ENCODE data around the gene GAPVD1.
"Not testable (repeated sequence)": the region's sequence is repeated elsewhere in the genome, so short reads cannot be mapped to it uniquely, and the experiment has no call there.

The GAPVD1 gene

GRCh38 chr9:125258160-125258785 is 3.4 kb upstream of the GAPVD1 start:
- DNase-seq, result no peak

- peak; percentile 6 for DNase-seq
Observed at GRCh38 chr9:125258832-125259534, 2.6 kb upstream of the GAPVD1 start.

GRCh38 chr9:125260561-125260960 is 1.1 kb upstream of the GAPVD1 start:
- DNase-seq, result no peak

- no peak for DNase-seq
Observed at GRCh38 chr9:125262294-125262991, 817 bp downstream of the GAPVD1 start.

- peak; percentile 25 for DNase-seq
Observed at GRCh38 chr9:125264068-125264467, 2.4 kb downstream of the GAPVD1 start.

GRCh38 chr9:125268394-125269013 is 6.9 kb downstream of the GAPVD1 start:
- no peak for DNase-seq

GRCh38 chr9:125269014-125269397 is 7.4 kb downstream of the GAPVD1 start:
- no peak for DNase-seq

- no peak for DNase-seq
Observed at GRCh38 chr9:125271081-125271480, 9.5 kb downstream of the GAPVD1 start.

GRCh38 chr9:125272697-125273096 is 11.1 kb downstream of the GAPVD1 start:
- DNase-seq, result no peak

GRCh38 chr9:125276771-125277170 is 15.1 kb downstream of the GAPVD1 start:
- DNase-seq, result no peak

- DNase-seq, result no peak
Observed at GRCh38 chr9:125277411-125277810, 15.8 kb downstream of the GAPVD1 start.

GRCh38 chr9:125280945-125281344 is 19.3 kb downstream of the GAPVD1 start:
- no peak for DNase-seq

GRCh38 chr9:125284855-125285254 is 23.2 kb downstream of the GAPVD1 start:
- no peak for DNase-seq

- DNase-seq, result not testable (repeated sequence)
Observed at GRCh38 chr9:125286935-125287433, 25.4 kb downstream of the GAPVD1 start.

- no peak for DNase-seq
Observed at GRCh38 chr9:125293134-125293533, 31.5 kb downstream of the GAPVD1 start.

GRCh38 chr9:125295657-125296056 is 34.0 kb downstream of the GAPVD1 start:
- no peak for DNase-seq

- no peak for DNase-seq
Observed at GRCh38 chr9:125296843-125297372, 35.3 kb downstream of the GAPVD1 start.

GRCh38 chr9:125297917-125298316 is 36.3 kb downstream of the GAPVD1 start:
- DNase-seq, result no peak

GRCh38 chr9:125302241-125302640 is 40.6 kb downstream of the GAPVD1 start:
- DNase-seq, result no peak

- no peak for DNase-seq
Observed at GRCh38 chr9:125304273-125304672, 42.6 kb downstream of the GAPVD1 start.

- no peak for DNase-seq
Observed at GRCh38 chr9:125312411-125312810, 50.8 kb downstream of the GAPVD1 start.

- DNase-seq, result not testable (repeated sequence)
Observed at GRCh38 chr9:125316359-125316758, 54.7 kb downstream of the GAPVD1 start.

- DNase-seq, result no peak
Observed at GRCh38 chr9:125317704-125318103, 56.1 kb downstream of the GAPVD1 start.
